ENCODE results near the gene PLPP4.

Gene PLPP4

DNA sequence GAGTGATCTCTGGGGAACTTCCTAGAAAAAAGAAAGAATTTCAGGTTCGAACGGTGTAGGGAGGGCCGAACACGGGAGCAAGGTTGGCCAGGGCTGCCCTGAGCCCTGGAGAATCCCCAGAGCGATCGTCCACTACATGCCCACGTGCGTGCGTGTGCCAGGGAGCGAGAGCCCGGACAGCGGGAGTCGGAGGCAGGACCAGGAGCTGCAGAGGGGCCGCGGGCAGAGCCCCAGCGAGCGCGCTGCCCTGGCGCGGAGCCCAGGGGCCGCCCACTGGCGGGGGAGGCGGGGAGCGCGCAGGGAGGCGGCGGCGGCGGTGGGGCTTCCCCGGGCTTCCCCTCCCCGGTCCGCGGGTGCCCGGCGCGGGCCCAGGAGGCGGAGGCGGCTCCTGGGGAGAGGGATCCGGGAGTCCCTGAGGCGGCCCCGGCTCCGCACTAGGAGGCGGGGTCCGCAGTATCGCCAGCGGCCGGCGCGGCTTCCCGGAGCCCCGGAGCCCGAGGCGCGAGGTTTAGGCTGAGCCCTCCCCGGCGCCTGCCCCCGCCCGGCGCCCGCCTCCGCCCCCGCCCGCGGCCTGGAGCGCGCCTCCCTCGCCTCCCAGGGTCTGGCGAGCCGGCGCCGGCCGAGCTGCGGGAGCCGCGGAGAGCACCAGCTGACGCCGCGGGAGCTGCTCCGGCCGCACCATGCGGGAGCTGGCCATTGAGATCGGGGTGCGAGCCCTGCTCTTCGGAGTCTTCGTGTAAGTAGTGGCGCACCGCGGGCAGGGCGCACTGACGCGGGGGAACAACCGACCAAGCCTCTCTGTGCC is at the start of gene PLPP4:
Gene PLPP4 (plus strand): TSS at position 602 of the 805 bp plus-strand sequence. CDS start 79 bp downstream, at position 681.
- no peak for DNase-seq

GRCh38 chr10:120409816-120410215 is 47.2 kb upstream of the PLPP4 start:
- DNase-seq, result no peak

DNA sequence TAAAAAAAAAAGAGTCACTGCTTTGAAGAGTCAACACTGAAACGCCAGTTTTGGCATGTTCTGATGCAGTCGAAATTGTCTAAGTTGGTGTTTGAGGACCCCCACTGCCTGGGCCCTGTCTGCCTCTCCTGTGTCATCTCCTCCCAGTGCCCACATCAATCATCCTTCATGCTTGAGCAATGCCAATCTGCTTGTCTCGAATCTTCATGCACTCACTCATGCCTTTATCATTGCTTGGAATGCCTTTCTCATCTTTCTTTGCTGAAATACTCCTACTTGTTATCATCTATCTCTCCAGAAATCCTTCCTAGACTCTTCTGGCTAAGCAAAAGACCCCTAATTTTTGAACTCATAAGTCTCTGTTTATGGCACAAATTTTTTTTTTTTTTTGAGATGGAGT is 42.1 kb upstream of the PLPP4 start:
- DNase-seq, result no peak

GRCh38 chr10:120415709-120416330 is 41.2 kb upstream of the PLPP4 start:
- DNase-seq, result no peak

DNA sequence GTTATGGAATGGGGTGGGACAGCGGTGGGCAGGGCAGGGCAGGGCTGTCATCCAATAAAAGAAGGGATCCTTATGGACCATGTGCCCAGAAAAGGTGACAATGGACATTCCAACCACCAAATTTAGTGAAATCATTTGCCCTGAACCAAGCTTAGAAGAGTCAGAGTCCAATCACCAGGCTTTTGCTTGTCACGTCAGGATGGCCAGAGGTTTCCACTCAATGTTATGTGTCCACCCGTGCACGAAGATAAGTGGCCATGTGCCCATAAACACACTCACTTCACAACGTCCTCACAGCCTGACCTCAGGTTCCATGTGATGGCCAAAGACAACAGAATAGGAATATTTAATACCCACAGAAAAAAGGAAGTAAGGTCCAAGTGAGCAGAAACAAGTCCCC is 36.6 kb upstream of the PLPP4 start:
- DNase-seq, result no peak

- DNase-seq, result no peak
These were observed 35.8 kb upstream of the PLPP4 start for GRCh38 chr10:120421250-120421649.

- DNase-seq, result no peak
These were observed 34.6 kb upstream of the PLPP4 start for GRCh38 chr10:120422457-120422856.

GRCh38 chr10:120423431-120424197 is 33.4 kb upstream of the PLPP4 start:
- peak; percentile 57 for DNase-seq

DNA sequence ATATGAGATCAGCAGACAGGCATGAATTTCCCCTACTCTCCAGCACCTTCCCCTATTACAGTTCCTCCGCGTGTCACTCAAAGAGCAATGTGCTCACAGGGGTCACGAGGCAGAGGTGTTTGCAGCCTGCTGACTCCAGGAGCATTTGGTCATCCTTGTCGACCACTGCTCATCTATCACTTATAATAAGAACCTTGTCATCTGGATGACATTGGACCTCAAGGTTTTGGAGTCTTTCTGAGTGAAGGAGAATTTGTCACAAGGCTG is 32.9 kb upstream of the PLPP4 start:
- no peak for DNase-seq

DNA sequence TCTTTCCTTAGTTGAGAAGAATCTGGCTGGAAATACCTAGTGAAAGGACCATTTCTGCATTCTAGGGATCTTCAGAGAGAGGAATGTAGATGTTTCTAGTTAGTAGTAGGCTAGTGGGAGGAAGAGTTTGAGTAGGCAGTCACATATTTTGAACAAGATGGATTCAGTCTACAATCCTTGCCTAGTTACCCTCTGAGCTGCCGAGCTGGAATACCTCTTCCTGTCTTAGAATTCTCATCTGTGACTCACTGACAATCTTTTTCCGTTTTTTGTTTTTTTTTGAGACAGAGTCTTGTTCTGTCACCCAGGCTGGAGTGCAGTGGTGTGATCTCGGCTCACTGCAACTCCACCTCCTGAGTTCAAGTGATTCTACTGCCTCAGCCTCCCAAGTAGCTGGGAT is 30.7 kb upstream of the PLPP4 start:
- no peak for DNase-seq

- DNase-seq, result no peak
These were observed 28.3 kb upstream of the PLPP4 start for GRCh38 chr10:120428754-120429153.

- no peak for DNase-seq
These were observed 27.6 kb upstream of the PLPP4 start for GRCh38 chr10:120429395-120429794.

- no peak for DNase-seq
These were observed 25.8 kb upstream of the PLPP4 start for GRCh38 chr10:120431251-120431651.

- DNase-seq, result no peak
These were observed 24.8 kb upstream of the PLPP4 start for GRCh38 chr10:120432209-120432608.

DNA sequence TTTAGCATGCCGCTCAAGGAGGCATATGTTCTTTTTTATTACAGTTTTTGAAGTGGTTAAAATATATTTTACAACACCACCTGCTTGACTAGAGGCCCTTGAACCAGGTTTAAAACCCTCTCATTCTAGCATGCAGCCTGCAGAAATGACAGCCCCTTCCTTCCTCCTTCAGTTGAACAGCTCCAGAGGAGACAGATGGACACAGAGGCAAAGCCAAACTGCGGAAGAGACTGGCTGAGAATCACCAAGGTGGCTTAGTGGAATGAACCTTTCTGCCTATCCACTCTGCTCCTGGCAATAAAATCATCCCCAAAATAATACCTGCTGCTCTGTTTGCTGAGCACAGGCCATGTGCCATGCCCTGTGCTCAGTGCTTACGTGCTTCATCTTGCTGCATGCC is 23.9 kb upstream of the PLPP4 start:
- DNase-seq, result no peak

DNA sequence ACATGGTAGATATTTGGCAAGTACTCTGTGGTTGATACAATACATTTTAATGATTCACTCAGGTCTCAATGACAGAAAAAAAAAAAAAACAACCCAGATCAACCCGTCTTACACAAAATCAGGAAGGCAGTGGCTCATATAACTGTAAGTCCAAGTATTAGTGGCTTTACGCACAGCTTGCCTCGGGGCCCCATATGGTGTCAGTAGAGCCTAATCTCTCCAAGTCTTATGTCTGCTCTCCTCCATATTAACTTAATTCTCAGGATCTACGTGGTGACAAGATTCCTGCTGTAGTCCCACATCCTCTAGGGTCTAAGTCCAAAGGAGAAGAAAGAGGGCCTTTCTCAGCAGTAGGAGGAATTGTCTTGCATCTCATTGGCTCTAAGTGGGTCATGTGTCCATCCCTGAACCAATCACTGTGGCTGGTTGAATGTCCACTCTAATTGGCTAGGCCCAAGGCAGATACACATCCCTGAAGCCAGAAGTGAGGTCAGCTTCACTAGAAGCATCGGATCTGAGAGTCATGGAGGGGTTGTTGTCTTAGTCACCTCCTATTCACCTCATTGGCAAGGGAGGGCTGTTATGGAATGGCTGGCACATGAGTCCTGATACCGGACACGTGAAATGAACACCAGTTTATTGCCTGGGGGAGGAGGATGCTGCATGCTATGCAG is 20.5 kb upstream of the PLPP4 start:
- DNase-seq, result no peak

DNA sequence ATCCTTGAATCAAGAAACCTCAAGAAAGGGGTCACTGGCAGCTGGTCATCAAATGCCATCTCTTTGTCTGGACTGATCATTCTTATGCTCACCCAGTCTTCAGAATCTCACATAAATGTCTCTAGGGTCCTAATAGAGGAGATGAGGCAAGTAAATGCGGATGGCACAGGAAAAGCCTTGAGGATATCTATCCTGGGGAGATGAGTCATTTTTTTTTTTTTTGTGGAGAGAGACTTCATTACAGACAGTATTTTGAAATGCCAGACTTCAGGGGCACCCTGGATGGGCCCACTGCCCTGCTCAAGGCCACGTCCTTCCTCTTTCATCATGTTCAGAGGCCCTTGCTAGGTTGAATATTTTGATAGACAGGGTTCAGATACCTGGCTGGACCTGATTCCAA is 19.5 kb upstream of the PLPP4 start:
- DNase-seq, result no peak

DNA sequence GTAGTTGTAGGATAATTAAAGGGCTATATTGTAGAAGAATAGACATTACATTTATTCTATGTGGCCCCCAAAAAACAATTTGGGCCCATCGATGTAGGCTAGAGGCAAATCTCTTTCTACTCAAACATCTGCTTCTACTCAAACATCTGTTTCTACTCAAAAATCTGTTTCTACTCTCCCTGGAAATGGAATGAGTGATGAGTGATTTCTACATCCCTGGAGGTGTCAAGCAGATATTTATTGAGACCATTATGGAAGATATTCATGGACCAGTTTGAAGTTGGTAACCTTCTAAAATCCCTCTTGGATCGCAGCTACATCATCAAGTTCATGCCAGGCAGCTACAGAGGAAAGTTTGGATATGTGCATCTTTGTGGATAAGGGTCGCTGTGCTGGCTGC is 5.1 kb upstream of the PLPP4 start:
- no peak for DNase-seq

DNA sequence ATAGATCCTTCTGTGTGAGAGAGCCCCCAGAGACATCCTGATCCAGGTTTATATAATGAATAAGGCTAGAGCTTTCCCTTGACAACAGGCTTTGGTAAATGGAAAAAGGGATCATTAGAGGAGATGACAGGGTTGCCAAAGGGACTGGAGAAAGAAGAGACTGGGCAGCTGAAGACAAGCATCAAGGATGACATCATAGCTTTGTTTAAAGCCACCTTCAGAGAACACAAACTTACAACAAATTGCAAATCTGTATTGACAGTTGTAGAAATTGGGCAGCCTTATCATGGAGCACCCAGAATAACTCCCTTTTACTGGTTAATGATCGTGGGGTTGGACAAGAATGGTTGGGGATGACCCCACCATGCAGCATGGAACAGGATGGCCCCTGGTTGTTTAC is 3.7 kb upstream of the PLPP4 start:
- DNase-seq, result no peak

GRCh38 chr10:120453886-120454285 is 3.1 kb upstream of the PLPP4 start:
- DNase-seq, result no peak

- DNase-seq, result no peak
These were observed 2.0 kb upstream of the PLPP4 start for GRCh38 chr10:120455004-120455403.

- DNase-seq, result no peak
These were observed 1.4 kb upstream of the PLPP4 start for GRCh38 chr10:120455606-120456005.

DNA sequence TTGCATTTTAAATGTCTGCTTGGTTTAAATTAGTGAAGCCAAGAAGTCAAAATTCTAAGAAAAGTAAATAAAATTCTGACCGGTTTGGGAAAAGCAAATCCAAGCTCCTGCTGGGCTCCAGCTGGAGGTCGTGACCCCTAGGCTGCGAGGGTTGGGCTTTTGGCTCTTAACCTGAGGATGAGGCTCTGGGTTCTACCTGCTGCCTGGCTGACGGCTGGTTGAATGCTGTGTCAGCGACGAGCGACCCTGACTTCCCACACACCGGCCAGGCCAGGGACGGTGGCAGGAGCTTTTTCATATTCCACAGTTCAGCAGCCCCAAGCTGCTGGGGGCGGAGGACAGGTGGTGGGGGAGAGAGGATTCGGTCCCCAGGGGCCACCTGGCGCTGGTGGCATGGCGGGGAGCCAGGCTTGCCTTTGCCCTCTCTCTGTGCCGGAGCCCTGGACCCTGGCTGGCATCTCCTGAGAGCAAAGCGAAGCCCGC is 843 bp upstream of the PLPP4 start:
- no peak for DNase-seq

Measured in activated CD8-positive, alpha-beta memory T cell treated with anti-CD3 and anti-CD28 coated beads, Interleukin-2, amount 50 U/mL, for 48 hours (primary cell).